CD4-positive, alpha-beta T cell (primary cell): ENCODE data around the gene BAIAP2. TPM values are rescaled to one million over a fixed set of nuclear protein-coding genes. Genes with fewer than 3 reads are reported as not detected.

Source experiments
- ATAC-seq: fragments of 200-7000 bp; cut with Tn5 transposase; one replicate; pipeline ENCODE4 v1.10.0; 2022; ENCODE audit warnings: mild to moderate bottlenecking; ENCODE audit not compliant: poor library complexity
- CTCF ChIA-PET: fragments of 350-600 bp; sonication (Branson Sonifier 250); formaldehyde crosslinking; loops from one replicate; lab custom pipeline; 2021; ENCODE audit warnings: antibody characterized with exemption, inconsistent platforms; lab: Charles Lee
- POLR2A ChIA-PET: fragments of 350-600 bp; sonication (Branson Sonifier 250); formaldehyde crosslinking; loops from one replicate; lab custom pipeline; 2021; ENCODE audit warnings: antibody characterized with exemption, inconsistent platforms; lab: Charles Lee
- DNase-seq, 14 experiments: peaks; one replicate each; pipeline ENCODE4 v3.0.0-alpha.2; 2013 to 2020; ENCODE audit warnings: mixed read lengths in 2 of 14
- H3K27ac ChIP-seq, 2 donors: one replicate each; pipeline versions ENCODE4 v1.5.1 to v1.7.0; 2013; ENCODE audit warnings: low read length in 2 of 2, low read depth in 1 of 2, mild to moderate bottlenecking in 1 of 2
- H3K27me3 ChIP-seq, 2 experiments: 1 replicate in 1 of 2; 2 replicates in 1 of 2; pipeline versions ENCODE4 v1.6.1 to v1.7.0; 2013; ENCODE audit warnings: low read length in 2 of 2, control low read depth in 1 of 2, mild to moderate bottlenecking in 1 of 2, moderate library complexity in 1 of 2; ENCODE audit not compliant: insufficient read depth in 2 of 2, control insufficient read depth in 1 of 2
- H3K36me3 ChIP-seq: one replicate; pipeline ENCODE4 v1.6.1; 2013; ENCODE audit warnings: low read length, control low read depth; ENCODE audit not compliant: insufficient read depth
- H3K4me1 ChIP-seq: one replicate; pipeline ENCODE4 v1.6.1; 2013; ENCODE audit warnings: low read length, control low read depth; ENCODE audit not compliant: insufficient read depth
- H3K4me3 ChIP-seq: one replicate; pipeline ENCODE4 v1.5.1; 2013; ENCODE audit warnings: mild to moderate bottlenecking, low read length, moderate library complexity
- H3K9me3 ChIP-seq, 2 experiments: 1 replicate in 1 of 2; 2 replicates in 1 of 2; pipeline versions ENCODE4 v1.6.1 to v1.7.0; 2013; ENCODE audit warnings: low read length in 2 of 2, mild to moderate bottlenecking in 2 of 2, control low read depth in 1 of 2, moderate library complexity in 1 of 2; ENCODE audit not compliant: control insufficient read depth in 1 of 2, insufficient read depth in 1 of 2
- H3K27ac Mint-ChIP-seq: one replicate; pipeline ENCODE4 v1.8.0; 2020; ENCODE audit warnings: mixed read lengths
- H3K27me3 Mint-ChIP-seq: one replicate; pipeline ENCODE4 v1.8.0; 2021; ENCODE audit warnings: mixed read lengths
- H3K36me3 Mint-ChIP-seq: one replicate; pipeline ENCODE4 v1.8.0; 2021; ENCODE audit warnings: low read depth, mixed read lengths
- H3K4me1 Mint-ChIP-seq: one replicate; pipeline ENCODE4 v1.8.0; 2021; ENCODE audit warnings: low read depth, mixed read lengths
- H3K4me3 Mint-ChIP-seq: one replicate; pipeline ENCODE4 v1.8.0; 2020; ENCODE audit warnings: mild to moderate bottlenecking, mixed read lengths
- H3K9me3 Mint-ChIP-seq: one replicate; pipeline ENCODE4 v1.8.0; 2020; ENCODE audit warnings: mixed read lengths
- intact Hi-C, 2 experiments: fragments of 100-400 bp; cut with DNase I in 1 of 2; cut with micrococcal nuclease in 1 of 2; formaldehyde crosslinking; loops; one replicate each; pipeline versions ENCODE4 v1.15.1 to v1.9.0; 2023 to 2025; cut with DNase I, micrococcal nuclease
- polyA plus RNA-seq, 2 donors: library from polyadenylated mRNA; unstranded; fragments of 120-200 nt; gene quantifications; one replicate each; pipeline ENCODE4 v1.2.1, GENCODE V29; 2013
- total RNA-seq, 174 experiments: library from RNA in 2 of 174; stranded (reverse) in 2 of 174; gene quantifications; one replicate each; pipeline ENCODE4 v1.2.3 and lab custom pipeline; 2021 to 2026
- TF ChIP-seq, protein P1 (sequence below): fragments of 200-600 bp; IDR thresholded peaks from one replicate; pipeline ENCODE4 v1.8.0; 2022; ENCODE audit warnings: antibody characterized with exemption, mild to moderate bottlenecking

Gene BAIAP2, protein sequence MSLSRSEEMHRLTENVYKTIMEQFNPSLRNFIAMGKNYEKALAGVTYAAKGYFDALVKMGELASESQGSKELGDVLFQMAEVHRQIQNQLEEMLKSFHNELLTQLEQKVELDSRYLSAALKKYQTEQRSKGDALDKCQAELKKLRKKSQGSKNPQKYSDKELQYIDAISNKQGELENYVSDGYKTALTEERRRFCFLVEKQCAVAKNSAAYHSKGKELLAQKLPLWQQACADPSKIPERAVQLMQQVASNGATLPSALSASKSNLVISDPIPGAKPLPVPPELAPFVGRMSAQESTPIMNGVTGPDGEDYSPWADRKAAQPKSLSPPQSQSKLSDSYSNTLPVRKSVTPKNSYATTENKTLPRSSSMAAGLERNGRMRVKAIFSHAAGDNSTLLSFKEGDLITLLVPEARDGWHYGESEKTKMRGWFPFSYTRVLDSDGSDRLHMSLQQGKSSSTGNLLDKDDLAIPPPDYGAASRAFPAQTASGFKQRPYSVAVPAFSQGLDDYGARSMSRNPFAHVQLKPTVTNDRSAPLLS
- total RNA-seq (1 to 10 TPM; 4.2 to 4.9 TPM), total RNA-seq (lab: John Stamatoyannopoulos, UW) (2.7 to 47.2 (median 7.0) reads per million in 172 experiments)
- polyA plus RNA-seq (2013, experiment 1 of 2) = 5.3 TPM
- 4.8 TPM for polyA plus RNA-seq (2013, experiment 2 of 2)

DNA sequence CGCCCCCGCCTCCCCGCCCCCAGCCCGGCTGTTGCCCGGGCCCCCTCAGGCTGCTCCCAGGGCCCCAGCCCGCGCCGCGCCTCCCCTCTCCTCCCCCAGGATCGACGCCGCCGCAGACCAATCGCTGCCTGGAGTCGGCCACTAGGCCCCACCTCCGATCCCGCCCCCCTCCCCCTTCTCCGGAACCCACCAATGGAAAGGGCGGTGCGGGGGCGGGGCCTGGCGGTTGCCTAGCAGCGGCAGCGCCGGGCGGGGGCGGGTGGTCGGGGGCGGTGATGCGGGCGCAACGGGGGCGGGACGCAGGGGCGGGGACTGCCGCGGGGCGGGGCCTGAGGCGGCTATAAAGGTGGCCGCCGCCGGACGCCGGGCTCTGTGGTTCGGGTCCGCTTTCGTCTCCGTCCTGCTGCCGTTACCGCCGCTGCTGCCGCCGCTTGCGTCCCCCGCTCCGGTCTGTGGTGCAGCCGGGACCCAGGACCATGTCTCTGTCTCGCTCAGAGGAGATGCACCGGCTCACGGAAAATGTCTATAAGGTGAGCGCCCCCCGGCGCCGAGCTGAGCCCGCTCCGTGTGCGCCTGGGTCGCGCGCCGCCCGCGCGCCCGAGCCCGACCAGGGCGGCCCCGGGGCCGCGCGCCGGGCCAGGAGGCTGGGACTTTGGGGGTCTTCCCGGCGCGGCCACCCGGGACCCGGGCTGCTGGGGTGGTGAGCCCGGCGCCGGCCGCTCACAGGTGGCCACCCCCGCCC lies at the start of gene BAIAP2:
Gene BAIAP2 (plus strand): TSS at position 373 of the 742 bp plus-strand sequence. CDS start 104 bp downstream, at position 477.
- peak within 1 kb of the TSS; percentile 98 for H3K4me3 Mint-ChIP-seq
- no peaks in the 10 kb centered on the region for H3K9me3 ChIP-seq
- H3K27ac Mint-ChIP-seq = peak within 1 kb of the TSS; percentile 82
- CTCF ChIA-PET = interaction anchor here (0.9 to 2.0 kb wide), 4 partner anchors 13 to 580 kb away, joined by 3 to 7 read pairs (median 3); no protein-coding TSS in a partner anchor
- ATAC-seq = peak; percentile 86
- intact Hi-C loops = loop anchor here in 1 of 2 experiments (2.0 to 5.0 kb wide), 4 partner anchors 44 to 578 kb away; partner anchors contain the start of genes CEP131 and CHMP6
- no peaks in the 10 kb centered on the region for H3K36me3 ChIP-seq
- POLR2A ChIA-PET = interaction anchor here (0.7 to 1.9 kb wide), 4 partner anchors 11 to 43 kb away, joined by 3 to 7 read pairs (median 6); partner anchors contain the start of gene CHMP6
- H3K9me3 Mint-ChIP-seq = no peaks in the 10 kb centered on the region
- peaks cover 0 to 2% of the 10 kb centered on the region in 2 experiments for H3K27me3 ChIP-seq
- H3K27me3 Mint-ChIP-seq = peaks cover under 1% of the 10 kb centered on the region
- peak within 1 kb of the TSS; percentile 60 for H3K4me3 ChIP-seq
- peaks cover 25% of the 10 kb centered on the region for H3K4me1 ChIP-seq
- no peak within 1 kb of the TSS for H3K27ac ChIP-seq
- peaks cover 4% of the 10 kb centered on the region for H3K36me3 Mint-ChIP-seq
- peaks cover 28% of the 10 kb centered on the region for H3K4me1 Mint-ChIP-seq
- TF ChIP-seq, protein P1, sequence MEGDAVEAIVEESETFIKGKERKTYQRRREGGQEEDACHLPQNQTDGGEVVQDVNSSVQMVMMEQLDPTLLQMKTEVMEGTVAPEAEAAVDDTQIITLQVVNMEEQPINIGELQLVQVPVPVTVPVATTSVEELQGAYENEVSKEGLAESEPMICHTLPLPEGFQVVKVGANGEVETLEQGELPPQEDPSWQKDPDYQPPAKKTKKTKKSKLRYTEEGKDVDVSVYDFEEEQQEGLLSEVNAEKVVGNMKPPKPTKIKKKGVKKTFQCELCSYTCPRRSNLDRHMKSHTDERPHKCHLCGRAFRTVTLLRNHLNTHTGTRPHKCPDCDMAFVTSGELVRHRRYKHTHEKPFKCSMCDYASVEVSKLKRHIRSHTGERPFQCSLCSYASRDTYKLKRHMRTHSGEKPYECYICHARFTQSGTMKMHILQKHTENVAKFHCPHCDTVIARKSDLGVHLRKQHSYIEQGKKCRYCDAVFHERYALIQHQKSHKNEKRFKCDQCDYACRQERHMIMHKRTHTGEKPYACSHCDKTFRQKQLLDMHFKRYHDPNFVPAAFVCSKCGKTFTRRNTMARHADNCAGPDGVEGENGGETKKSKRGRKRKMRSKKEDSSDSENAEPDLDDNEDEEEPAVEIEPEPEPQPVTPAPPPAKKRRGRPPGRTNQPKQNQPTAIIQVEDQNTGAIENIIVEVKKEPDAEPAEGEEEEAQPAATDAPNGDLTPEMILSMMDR = no peak
- DNase-seq = peak; percentile 96 to 100 (median 98)

DNA sequence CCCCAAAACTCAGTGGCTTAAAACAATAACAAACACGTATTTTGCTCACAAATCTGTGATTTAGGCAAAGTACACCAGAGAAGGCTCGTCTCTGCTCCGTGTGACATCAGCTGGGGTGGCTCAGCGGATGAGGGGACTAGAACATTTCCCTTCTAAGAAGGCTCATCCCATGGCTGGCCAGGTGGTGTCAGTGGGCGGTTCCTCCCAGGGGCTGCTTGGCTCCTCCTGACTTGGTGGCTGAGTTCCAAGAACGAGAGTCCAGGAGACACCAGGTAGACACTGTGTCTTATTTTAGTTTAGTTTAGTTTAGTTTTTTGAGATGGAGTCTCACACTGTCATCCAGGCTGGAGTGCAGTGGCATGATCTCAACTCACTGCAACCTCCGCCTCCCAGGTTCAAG lies 48.9 kb upstream of the BAIAP2 start:
- H3K9me3 Mint-ChIP-seq = no peaks in the 10 kb centered on the region
- H3K9me3 ChIP-seq = no peaks in the 10 kb centered on the region

More for the DNA sequence above, 48.9 kb upstream of the BAIAP2 start:
- ATAC-seq (no peak), DNase-seq (no peak)
- Histone ChIP-seq H3K4me1 (peaks cover 20% of the 10 kb centered on the region), H3K27ac (no peak overlapping the region), H3K36me3 (no peaks in the 10 kb centered on the region), H3K27me3 (peaks cover 0 to 10% of the 10 kb centered on the region in 2 experiments), H3K4me3 (no peak overlapping the region)
- no peak overlapping the region for H3K4me3 Mint-ChIP-seq
- H3K27me3 Mint-ChIP-seq = peaks cover 18% of the 10 kb centered on the region
- TF ChIP-seq, protein P1 = no peak
- ChIA-PET CTCF (no interaction called here), POLR2A (no interaction called here)
- intact Hi-C loops = no loop called here
- H3K36me3 Mint-ChIP-seq = no peaks in the 10 kb centered on the region
- peaks cover 11% of the 10 kb centered on the region for H3K4me1 Mint-ChIP-seq
- H3K27ac Mint-ChIP-seq = no peak overlapping the region
